ENCODE results near the gene SHOX. TPM values are rescaled to one million over a fixed set of nuclear protein-coding genes. Genes with fewer than 3 reads are reported as not detected.

The SHOX gene
- polyA plus RNA-seq, 1 donor (not counting 4 experiments of a cell fraction or from before 2014, with no cell fraction given): not detected

DNA sequence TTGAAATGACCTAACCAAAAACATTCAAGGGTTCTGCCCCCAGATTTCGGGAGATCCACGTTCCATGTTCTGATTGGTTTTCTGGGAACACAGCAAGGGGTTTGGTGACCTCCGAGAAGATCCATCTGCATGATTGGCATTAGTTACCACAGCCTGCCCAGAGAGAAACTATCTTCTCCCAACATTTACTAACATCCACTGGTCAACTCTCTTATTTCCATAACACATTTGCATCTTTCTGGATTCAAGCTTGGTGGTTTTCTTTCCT lies 15.6 kb downstream of the SHOX start:
- no peak overlapping the region for H3K9ac ChIP-seq (ENCODE audit: control insufficient read depth, extremely low read depth, insufficient read depth, low read length)
- no peak for FAIRE-seq
- dilution Hi-C loops (cut with MboI; ENCODE audit: extremely low pct_ligation_motif_present, low sequenced_read_pairs): no loop called here
- no peak for DNase-seq (ENCODE audit: low read depth, low spot score)
- H3K4me2 ChIP-seq (ENCODE audit: control insufficient read depth, extremely low read depth, insufficient read depth, low read depth, low read length): no peak overlapping the region
- H3K9me3 ChIP-seq (ENCODE audit: control insufficient read depth, low read depth, low read length): peaks cover 6% of the 10 kb centered on the region
- H3K36me3 ChIP-seq (ENCODE audit: control insufficient read depth in 2 of 2, extremely low read depth in 1 of 2, insufficient read depth in 2 of 2, low read length in 2 of 2): no peaks in the 10 kb centered on the region
- no peak overlapping the region for H2AFZ ChIP-seq (ENCODE audit: control insufficient read depth, low read length)
- TF ChIP-seq, protein P1, sequence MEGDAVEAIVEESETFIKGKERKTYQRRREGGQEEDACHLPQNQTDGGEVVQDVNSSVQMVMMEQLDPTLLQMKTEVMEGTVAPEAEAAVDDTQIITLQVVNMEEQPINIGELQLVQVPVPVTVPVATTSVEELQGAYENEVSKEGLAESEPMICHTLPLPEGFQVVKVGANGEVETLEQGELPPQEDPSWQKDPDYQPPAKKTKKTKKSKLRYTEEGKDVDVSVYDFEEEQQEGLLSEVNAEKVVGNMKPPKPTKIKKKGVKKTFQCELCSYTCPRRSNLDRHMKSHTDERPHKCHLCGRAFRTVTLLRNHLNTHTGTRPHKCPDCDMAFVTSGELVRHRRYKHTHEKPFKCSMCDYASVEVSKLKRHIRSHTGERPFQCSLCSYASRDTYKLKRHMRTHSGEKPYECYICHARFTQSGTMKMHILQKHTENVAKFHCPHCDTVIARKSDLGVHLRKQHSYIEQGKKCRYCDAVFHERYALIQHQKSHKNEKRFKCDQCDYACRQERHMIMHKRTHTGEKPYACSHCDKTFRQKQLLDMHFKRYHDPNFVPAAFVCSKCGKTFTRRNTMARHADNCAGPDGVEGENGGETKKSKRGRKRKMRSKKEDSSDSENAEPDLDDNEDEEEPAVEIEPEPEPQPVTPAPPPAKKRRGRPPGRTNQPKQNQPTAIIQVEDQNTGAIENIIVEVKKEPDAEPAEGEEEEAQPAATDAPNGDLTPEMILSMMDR (optimal IDR thresholded peaks at IDR 0.05 in 1 of 3, IDR thresholded peaks at IDR 0.05 in 1 of 3, conservative IDR thresholded peaks at IDR 0.05 in 1 of 3; ENCODE audit: extremely low read depth in 1 of 3, insufficient read depth in 2 of 3, low read length in 3 of 3): no peak
- TF ChIP-seq EZH2 (IDR thresholded peaks at IDR 0.05; ENCODE audit: low read length): no peak
- no peak overlapping the region for H3K4me3 ChIP-seq (ENCODE audit: control insufficient read depth in 2 of 3, extremely low read depth in 1 of 3, insufficient read depth in 2 of 3, low read depth in 1 of 3, low read length in 3 of 3)
- no peaks in the 10 kb centered on the region for H3K79me2 ChIP-seq (ENCODE audit: control insufficient read depth, insufficient read depth, low read length)
- no peak overlapping the region for H3K27ac ChIP-seq (ENCODE audit: control insufficient read depth, insufficient read depth, low read length)
- H3K4me1 ChIP-seq (ENCODE audit: control insufficient read depth, extremely low read depth, insufficient read depth, low read length): no peaks in the 10 kb centered on the region
- no peaks in the 10 kb centered on the region for H4K20me1 ChIP-seq (ENCODE audit: control insufficient read depth, extremely low read depth, insufficient read depth, low read length)
- no peaks in the 10 kb centered on the region for H3K9me1 ChIP-seq (ENCODE audit: control insufficient read depth, extremely low read depth, insufficient read depth, low read length)
- H3K27me3 ChIP-seq (ENCODE audit: control insufficient read depth, extremely low read depth, insufficient read depth, low read length): peaks cover 10% of the 10 kb centered on the region

DNA sequence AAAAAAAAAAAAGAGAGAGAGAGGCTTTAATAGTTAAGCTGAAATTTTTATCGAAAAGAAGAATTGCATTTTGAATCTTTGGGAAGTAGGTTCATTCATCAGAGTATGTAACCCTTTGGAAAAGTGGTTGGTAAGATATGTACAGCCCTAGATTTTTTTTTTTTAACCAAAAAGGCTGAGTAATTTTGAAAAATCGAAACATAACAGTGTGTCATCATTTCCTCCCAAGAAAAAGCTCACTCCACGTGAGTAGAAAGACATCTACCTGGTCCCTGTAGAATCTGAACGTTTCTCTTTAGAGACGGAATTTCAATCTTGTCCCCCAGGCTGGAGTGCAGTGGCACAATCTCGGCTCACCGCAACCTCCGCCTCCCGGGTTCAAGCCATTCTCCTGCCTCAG lies 16.2 kb downstream of the SHOX start:
- TF ChIP-seq EZH2 (IDR thresholded peaks at IDR 0.05; ENCODE audit: low read length): no peak
- TF ChIP-seq, protein P1 (optimal IDR thresholded peaks at IDR 0.05 in 1 of 3, IDR thresholded peaks at IDR 0.05 in 1 of 3, conservative IDR thresholded peaks at IDR 0.05 in 1 of 3; ENCODE audit: extremely low read depth in 1 of 3, insufficient read depth in 2 of 3, low read length in 3 of 3): no peak
- Histone ChIP-seq H3K36me3 (ENCODE audit: control insufficient read depth in 2 of 2, extremely low read depth in 1 of 2, insufficient read depth in 2 of 2, low read length in 2 of 2) (no peaks in the 10 kb centered on the region), H3K4me3 (ENCODE audit: control insufficient read depth in 2 of 3, extremely low read depth in 1 of 3, insufficient read depth in 2 of 3, low read depth in 1 of 3, low read length in 3 of 3) (no peak overlapping the region), H3K4me1 (ENCODE audit: control insufficient read depth, extremely low read depth, insufficient read depth, low read length) (no peaks in the 10 kb centered on the region), H4K20me1 (ENCODE audit: control insufficient read depth, extremely low read depth, insufficient read depth, low read length) (no peaks in the 10 kb centered on the region), H3K27ac (ENCODE audit: control insufficient read depth, insufficient read depth, low read length) (no peak overlapping the region), H3K9ac (ENCODE audit: control insufficient read depth, extremely low read depth, insufficient read depth, low read length) (no peak overlapping the region), H3K4me2 (ENCODE audit: control insufficient read depth, extremely low read depth, insufficient read depth, low read depth, low read length) (no peak overlapping the region), H3K9me3 (ENCODE audit: control insufficient read depth, low read depth, low read length) (peaks cover 6% of the 10 kb centered on the region), H2AFZ (ENCODE audit: control insufficient read depth, low read length) (no peak overlapping the region), H3K79me2 (ENCODE audit: control insufficient read depth, insufficient read depth, low read length) (no peaks in the 10 kb centered on the region), H3K9me1 (ENCODE audit: control insufficient read depth, extremely low read depth, insufficient read depth, low read length) (no peaks in the 10 kb centered on the region), H3K27me3 (ENCODE audit: control insufficient read depth, extremely low read depth, insufficient read depth, low read length) (peaks cover 9% of the 10 kb centered on the region)
- no peak for DNase-seq (ENCODE audit: low read depth, low spot score)
- dilution Hi-C loops (cut with MboI; ENCODE audit: extremely low pct_ligation_motif_present, low sequenced_read_pairs): no loop called here
- no peak for FAIRE-seq

Data from keratinocyte (primary cell).